Heart left ventricle (tissue), 13 donors: ENCODE results near the gene RCE1.

Source experiments
- CTCF ChIP-seq, 12 donors: fragments of 200-600 bp; sonication (generic) in 4 of 12; IDR thresholded peaks; one replicate each; pipeline versions ENCODE4 v1.5.0 to v1.8.0; 2018 to 2022; ENCODE audit warnings: antibody characterized with exemption in 12 of 12, mild to moderate bottlenecking in 5 of 12
- POLR2A ChIP-seq, 2 donors: fragments of 450-650 bp; IDR thresholded peaks; one replicate each; pipeline ENCODE4 v1.6.1; 2017; ENCODE audit warnings: antibody characterized with exemption in 2 of 2, mild to moderate bottlenecking in 2 of 2, moderate library complexity in 2 of 2
- donor health status: ischemic (EF 13 %, LVEDD 7.1; RV severe dilation, severe dysfunction).
- donor health status: DM: no; HTN: yes; CAD: no.
- donor health status: DM: no; HTN: no; CAD: no.
- donor health status: ischemic (EF 25% LVEDD 6.9; RV normal size, moderate dysfunction).
- donor health status: ischemic (EF 25% LVEDD 5.7; RV mildly dilated, moderate dysfunction).
- donor health status: ischemic (EF 35%, LVEDD 5.7; RV mildly dilated, moderate dysfunction).
- donor health status: nonischemic (EF 11% LVEDD 7.7; RV severe dilation, severe dysfunction).
- donor health status: DM: yes; HTN: yes; CAD: no.
- donor health status: PGD.
- donor health status: ischemic (EF 29% LVEDD 5.4; RV normal size, mild dysfunction).
- donor health status: nonischemic (EF 23%, LVEDD 6.1; RV moderate dilation, normal function).

GRCh38 chr11:66888282-66888681 is 45.0 kb downstream of the RCE1 start:
- TF ChIP-seq CTCF (IDR thresholded peaks at IDR 0.05) (no peak), POLR2A (IDR thresholded peaks at IDR 0.05) (no peak)
